ENCODE data around the gene DRD4.

DNA sequence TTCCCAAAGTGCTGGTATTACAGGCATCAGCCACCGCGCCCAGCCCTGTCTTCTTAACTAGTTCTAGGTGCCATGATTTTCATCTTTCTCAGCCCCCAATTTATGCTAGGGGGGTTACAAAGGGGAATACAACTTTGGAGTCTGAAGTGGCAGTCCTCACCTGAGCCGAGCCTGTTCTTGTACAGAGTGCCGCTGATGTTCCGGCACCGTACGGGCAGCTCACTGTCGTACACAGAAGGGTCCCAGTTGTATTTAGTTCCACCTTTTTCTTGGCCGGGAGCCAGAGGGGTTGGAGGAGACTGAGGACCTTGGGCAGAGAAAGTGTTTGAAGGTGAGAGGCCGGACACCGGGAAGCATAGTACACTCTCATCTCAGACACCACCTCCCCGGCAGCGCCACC, 50.7 kb downstream of the DRD4 start:
- no peak for TF ChIP-seq GABPB1 (CRISPR knock-in tag; IDR thresholded peaks at IDR 0.05)
- TF ChIP-seq SIN3A (IDR thresholded peaks at IDR 0.05; ENCODE audit: borderline replicate concordance, low read depth, low read length) = no peak
- TF ChIP-seq RXRA (CRISPR knock-in tag; IDR thresholded peaks at IDR 0.05) = no peak
- TF ChIP-seq ZNF383 (CRISPR knock-in tag; IDR thresholded peaks at IDR 0.05; ENCODE audit: borderline replicate concordance) = no peak
- TF ChIP-seq NONO (IDR thresholded peaks at IDR 0.05) = no peak
- TF ChIP-seq NONO (CRISPR knock-in tag; conservative IDR thresholded peaks at IDR 0.05) = no peak
- no peak for TF ChIP-seq MAZ (IDR thresholded peaks at IDR 0.05; ENCODE audit: borderline replicate concordance, low read depth, low read length)
- TF ChIP-seq MAZ (CRISPR knock-in tag; IDR thresholded peaks at IDR 0.05; ENCODE audit: low read depth) = no peak
- TF ChIP-seq ZNF562 (CRISPR knock-in tag; IDR thresholded peaks at IDR 0.05; ENCODE audit: borderline replicate concordance) = no peak
- no peak for TF ChIP-seq EZH2 (conservative IDR thresholded peaks at IDR 0.05; ENCODE audit: low read depth, low read length)
- TF ChIP-seq, protein P1, sequence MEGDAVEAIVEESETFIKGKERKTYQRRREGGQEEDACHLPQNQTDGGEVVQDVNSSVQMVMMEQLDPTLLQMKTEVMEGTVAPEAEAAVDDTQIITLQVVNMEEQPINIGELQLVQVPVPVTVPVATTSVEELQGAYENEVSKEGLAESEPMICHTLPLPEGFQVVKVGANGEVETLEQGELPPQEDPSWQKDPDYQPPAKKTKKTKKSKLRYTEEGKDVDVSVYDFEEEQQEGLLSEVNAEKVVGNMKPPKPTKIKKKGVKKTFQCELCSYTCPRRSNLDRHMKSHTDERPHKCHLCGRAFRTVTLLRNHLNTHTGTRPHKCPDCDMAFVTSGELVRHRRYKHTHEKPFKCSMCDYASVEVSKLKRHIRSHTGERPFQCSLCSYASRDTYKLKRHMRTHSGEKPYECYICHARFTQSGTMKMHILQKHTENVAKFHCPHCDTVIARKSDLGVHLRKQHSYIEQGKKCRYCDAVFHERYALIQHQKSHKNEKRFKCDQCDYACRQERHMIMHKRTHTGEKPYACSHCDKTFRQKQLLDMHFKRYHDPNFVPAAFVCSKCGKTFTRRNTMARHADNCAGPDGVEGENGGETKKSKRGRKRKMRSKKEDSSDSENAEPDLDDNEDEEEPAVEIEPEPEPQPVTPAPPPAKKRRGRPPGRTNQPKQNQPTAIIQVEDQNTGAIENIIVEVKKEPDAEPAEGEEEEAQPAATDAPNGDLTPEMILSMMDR (CRISPR knock-in tag; IDR thresholded peaks at IDR 0.05) = no peak

All from HepG2 (cell line).